COLO668 (cell line): ENCODE measurements around the gene GIPR.
"Not testable (repeated sequence)": the region's sequence is repeated elsewhere in the genome, so short reads cannot be mapped to it uniquely, and the experiment has no call there.

Experiments used
- DNase-seq: peaks from one replicate; lab custom pipeline; 2025; ENCODE audit not compliant: unreplicated experiment; lab: John Stamatoyannopoulos, UW

Gene GIPR

GRCh38 chr19:45691516-45692186 lies 23.6 kb downstream of the GIPR start, which contains the start of gene SNRPD2:
Gene SNRPD2, minus strand, starts transcription at chr19:45691953. Its CDS starts 65 bp downstream, at chr19:45691888.
- DNase-seq = peak; percentile 94

GRCh38 chr19:45692187-45693105 lies 24.4 kb downstream of the GIPR start, which contains the start of gene QPCTL:
Gene QPCTL, plus strand, starts transcription at chr19:45692666. Its CDS starts 38 bp downstream, at chr19:45692704.
- DNase-seq = peak; percentile 100

- peak; percentile 82 for DNase-seq
Measured at GRCh38 chr19:45693106-45693788, 25.2 kb downstream of the GIPR start.

- DNase-seq = no peak
Measured at GRCh38 chr19:45701676-45702075, 33.7 kb downstream of the GIPR start.

- DNase-seq = no peak
Measured at GRCh38 chr19:45705115-45705514, 37.1 kb downstream of the GIPR start.

- DNase-seq = no peak
Measured at GRCh38 chr19:45705710-45706415, 37.8 kb downstream of the GIPR start.

GRCh38 chr19:45710356-45711130 lies 42.5 kb downstream of the GIPR start:
- DNase-seq = no peak

- no peak for DNase-seq
Measured at GRCh38 chr19:45711851-45712698, 44.1 kb downstream of the GIPR start.

- no peak for DNase-seq
Measured at GRCh38 chr19:45712699-45713067, 44.7 kb downstream of the GIPR start.

- no peak for DNase-seq
Measured at GRCh38 chr19:45713141-45713540, 45.1 kb downstream of the GIPR start.

GRCh38 chr19:45715139-45715538 lies 47.1 kb downstream of the GIPR start:
- DNase-seq = no peak

- DNase-seq = peak; percentile 9
Measured at GRCh38 chr19:45716359-45717130, 48.5 kb downstream of the GIPR start.

- DNase-seq = peak; percentile 98
Measured at GRCh38 chr19:45717131-45717982, 49.3 kb downstream of the GIPR start.

GRCh38 chr19:45717983-45718650 lies 50.1 kb downstream of the GIPR start:
- DNase-seq = no peak

- not testable (repeated sequence) for DNase-seq
Measured at GRCh38 chr19:45720065-45720464, 52.0 kb downstream of the GIPR start.

- not testable (repeated sequence) for DNase-seq
Measured at GRCh38 chr19:45728683-45729082, 60.7 kb downstream of the GIPR start.

- DNase-seq = no peak
Measured at GRCh38 chr19:45729800-45730290, 61.8 kb downstream of the GIPR start.
